MCF 10A (cell line): ENCODE data around the gene DHX36. TPM values are rescaled to one million over a fixed set of nuclear protein-coding genes. Genes with fewer than 3 reads are reported as not detected.
A peak's percentile ranks its signal among the peaks of the same experiment; 100 is the strongest.

Experiments
- BruUV-seq: library from RNA; stranded (reverse); fragments of 400-500 nt; replicated peaks from 2 replicates; lab custom pipeline; 2021; lab: Mats Ljungman, UMichigan
- CTCF ChIA-PET: fragments of 300-600 bp; sonication (Branson Sonifier 250); formaldehyde crosslinking; extraction: SDS; loops from one replicate; lab custom pipeline; 2021; ENCODE audit warnings: antibody characterized with exemption, inconsistent platforms; lab: Yijun Ruan, JAX
- POLR2A ChIA-PET: fragments of 300-600, 350-650 bp; sonication (Branson Sonifier 250); formaldehyde crosslinking; extraction: SDS; loops from one replicate; lab custom pipeline; 2020; ENCODE audit warnings: antibody characterized with exemption, inconsistent platforms; lab: Yijun Ruan, JAX
- DNase-seq: peaks from one replicate; pipeline ENCODE4 v3.0.0-alpha.2; 2018; ENCODE audit not compliant: unreplicated experiment
- H3K27ac Mint-ChIP-seq: one replicate; pipeline ENCODE4 v1.8.0; 2022; ENCODE audit warnings: mild to moderate bottlenecking, low read depth, mixed read lengths; ENCODE audit not compliant: unreplicated experiment
- H3K27me3 Mint-ChIP-seq: one replicate; pipeline ENCODE4 v1.8.0; 2022; ENCODE audit warnings: mixed read lengths; ENCODE audit not compliant: insufficient read depth, unreplicated experiment
- H3K36me3 Mint-ChIP-seq: one replicate; pipeline ENCODE4 v1.8.0; 2022; ENCODE audit warnings: mild to moderate bottlenecking, moderate library complexity, mixed read lengths; ENCODE audit not compliant: insufficient read depth, unreplicated experiment
- H3K4me1 Mint-ChIP-seq: one replicate; pipeline ENCODE4 v1.8.0; 2022; ENCODE audit warnings: mixed read lengths; ENCODE audit not compliant: insufficient read depth, unreplicated experiment
- H3K4me3 Mint-ChIP-seq: one replicate; pipeline ENCODE4 v1.8.0; 2022; ENCODE audit warnings: mild to moderate bottlenecking, moderate library complexity, mixed read lengths; ENCODE audit not compliant: unreplicated experiment
- H3K9me3 Mint-ChIP-seq: one replicate; pipeline ENCODE4 v1.8.0; 2022; ENCODE audit warnings: mixed read lengths; ENCODE audit not compliant: unreplicated experiment
- CTCF ChIP-seq: fragments of 200-600 bp; IDR thresholded peaks from one replicate; pipeline ENCODE4 v1.8.0; 2022; ENCODE audit warnings: antibody characterized with exemption, mild to moderate bottlenecking; ENCODE audit not compliant: unreplicated experiment
- intact Hi-C: fragments of 100-400 bp; cut with micrococcal nuclease; formaldehyde crosslinking; loops from 2 replicates; pipeline ENCODE4 v1.14.1; 2022
- total RNA-seq: library from RNA; stranded (reverse); gene quantifications from 2 replicates; pipeline ENCODE4 v1.2.3, GENCODE V29; 2022

The DHX36 gene
- total RNA-seq, 1 experiment from 2014 or later = 108 TPM

DNA sequence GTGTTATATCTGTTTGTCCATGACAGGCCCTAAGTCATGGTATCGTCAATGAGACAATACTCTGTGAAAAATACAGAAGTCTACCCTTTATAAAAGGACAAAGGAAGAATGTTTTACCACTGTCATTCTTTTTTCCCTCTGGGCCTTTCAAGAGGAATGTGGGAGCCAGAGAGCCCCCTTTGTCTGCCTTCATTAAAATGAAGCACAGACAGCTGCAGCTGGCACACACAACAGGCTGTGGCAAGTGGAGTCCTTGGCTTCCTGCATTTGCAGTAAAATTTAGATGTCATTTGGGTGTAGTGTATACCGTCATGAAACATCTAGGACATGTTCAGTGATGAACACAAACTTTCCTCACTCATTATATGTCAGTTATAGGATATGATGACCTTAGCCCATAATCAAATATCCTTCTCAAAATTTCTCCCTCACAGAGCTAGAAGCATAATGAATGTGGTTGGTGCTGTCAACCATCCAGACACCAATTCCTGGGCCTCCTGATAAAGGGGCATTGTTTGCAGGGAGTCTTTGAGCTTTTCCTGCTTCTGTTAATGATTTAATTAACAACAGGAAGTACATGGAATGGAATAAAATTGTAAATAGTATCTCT, 76.4 kb downstream of the DHX36 start:
- Mint-ChIP-seq H3K27me3 (no peaks in the 10 kb centered on the region), H3K36me3 (peaks cover 15% of the 10 kb centered on the region), H3K4me1 (peaks cover 10% of the 10 kb centered on the region), H3K27ac (no peak overlapping the region), H3K9me3 (no peaks in the 10 kb centered on the region), H3K4me3 (no peak overlapping the region)
- CTCF ChIA-PET = interaction anchor here (1.5 kb wide), 1 partner anchor 16 kb away, joined by 4 read pairs; no protein-coding TSS in a partner anchor
- DNase-seq = no peak
- intact Hi-C loops = no loop called here
- no peak for TF ChIP-seq CTCF
- BruUV-seq = no TSS peak
- POLR2A ChIA-PET = interaction anchor here (1.2 kb wide), 1 partner anchor 9 kb away, joined by 4 read pairs; no protein-coding TSS in a partner anchor

GRCh38 chr3:154244644-154245043, 79.6 kb downstream of the DHX36 start:
- H3K4me3 Mint-ChIP-seq = no peak overlapping the region
- H3K36me3 Mint-ChIP-seq = peaks cover 5% of the 10 kb centered on the region
- CTCF ChIA-PET = interaction anchor here (0.6 to 1.2 kb wide), 2 partner anchors 13 to 16 kb away, joined by 3 read pairs; no protein-coding TSS in a partner anchor
- H3K27me3 Mint-ChIP-seq = no peaks in the 10 kb centered on the region
- intact Hi-C loops = no loop called here
- peak; percentile 46 for DNase-seq
- H3K4me1 Mint-ChIP-seq = peaks cover 10% of the 10 kb centered on the region
- POLR2A ChIA-PET = interaction anchor here (1.1 to 1.3 kb wide), 2 partner anchors 14 to 24 kb away, joined by 3 to 6 read pairs; no protein-coding TSS in a partner anchor
- TF ChIP-seq CTCF = no peak
- no TSS peak for BruUV-seq
- H3K9me3 Mint-ChIP-seq = no peaks in the 10 kb centered on the region
- no peak overlapping the region for H3K27ac Mint-ChIP-seq

GRCh38 chr3:154243353-154243752, 80.9 kb downstream of the DHX36 start:
- intact Hi-C loops = no loop called here
- no peak for DNase-seq
- no peaks in the 10 kb centered on the region for H3K36me3 Mint-ChIP-seq
- H3K4me1 Mint-ChIP-seq = peaks cover 10% of the 10 kb centered on the region
- no peak for TF ChIP-seq CTCF
- POLR2A ChIA-PET = no interaction called here
- H3K27ac Mint-ChIP-seq = peak overlapping the region; percentile 62
- no TSS peak for BruUV-seq
- no peaks in the 10 kb centered on the region for H3K9me3 Mint-ChIP-seq
- no peak overlapping the region for H3K4me3 Mint-ChIP-seq
- CTCF ChIA-PET = interaction anchor here (1.9 kb wide), 1 partner anchor 9 kb away, joined by 10 read pairs; no protein-coding TSS in a partner anchor
- no peaks in the 10 kb centered on the region for H3K27me3 Mint-ChIP-seq

DNA sequence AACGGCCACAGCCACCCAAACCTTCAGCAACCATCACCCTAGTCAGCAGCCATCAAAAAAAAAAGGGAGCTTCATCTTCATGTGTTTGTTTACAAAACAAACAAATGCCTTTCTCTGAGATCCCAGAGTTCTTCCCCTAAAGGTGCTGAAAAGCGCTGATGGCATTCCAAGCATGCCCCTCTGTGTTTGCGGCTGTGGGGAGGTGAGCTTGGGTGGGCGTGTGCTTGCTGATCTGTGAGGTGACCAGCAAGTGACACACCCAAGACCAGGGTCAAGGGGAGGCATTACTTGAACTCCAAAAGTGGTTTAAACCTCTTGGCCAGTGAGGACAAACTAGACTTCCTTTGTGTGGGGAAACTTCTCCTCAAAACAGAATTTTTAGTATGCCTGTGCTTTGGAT, 81.5 kb downstream of the DHX36 start:
- DNase-seq = no peak
- Mint-ChIP-seq H3K36me3 (no peaks in the 10 kb centered on the region), H3K27ac (peak overlapping the region; percentile 62), H3K27me3 (no peaks in the 10 kb centered on the region), H3K9me3 (no peaks in the 10 kb centered on the region), H3K4me1 (peaks cover 10% of the 10 kb centered on the region), H3K4me3 (no peak overlapping the region)
- ChIA-PET CTCF (interaction anchor here (1.9 kb wide), 1 partner anchor 10 kb away, joined by 10 read pairs; no protein-coding TSS in a partner anchor), POLR2A (no interaction called here)
- no peak for TF ChIP-seq CTCF
- no TSS peak for BruUV-seq
- intact Hi-C loops = no loop called here
